SH-SY5Y (cell line): ENCODE measurements around the gene MTA1.

Experiments used
- GATA2 ChIP-seq: IDR thresholded peaks from 2 replicates; pipeline ENCODE4 v1.6.1; 2011; ENCODE audit warnings: mild to moderate bottlenecking, low read depth, low read length
- GATA3 ChIP-seq: IDR thresholded peaks from 2 replicates; pipeline ENCODE4 v1.6.1; 2011; ENCODE audit warnings: low read depth, mild to moderate bottlenecking, low read length, moderate library complexity

GRCh38 chr14:105375635-105376057 lies 44.0 kb upstream of the MTA1 start:
- no peak for TF ChIP-seq GATA2
- TF ChIP-seq GATA3 = no peak
